ENCODE measurements around the gene NAB2. TPM values are rescaled to one million over a fixed set of nuclear protein-coding genes. Genes with fewer than 3 reads are reported as not detected.

Gene NAB2
- polyA plus RNA-seq, 1 of the 3 experiments (the other 2 are of a cell fraction) = 23.7 TPM

- POLR2A ChIA-PET = no interaction called here
- H3K79me2 ChIP-seq (ENCODE audit: insufficient read depth) = peaks cover 5% of the 10 kb centered on the region
- no peaks in the 10 kb centered on the region for H3K9me3 ChIP-seq
- DNase-seq = no peak
- CTCF ChIA-PET = interaction anchor here (0.7 to 23.2 kb wide), 9 partner anchors 14 to 91 kb away, joined by 3 to 339 read pairs (median 5); partner anchors contain the start of genes NEMP1, STAT6 and ZBTB39
- H4K20me1 ChIP-seq (ENCODE audit: insufficient read depth) = peaks cover 13% of the 10 kb centered on the region
- H2AFZ ChIP-seq (ENCODE audit: low read depth) = no peak overlapping the region
- peaks cover 0 to 12% of the 10 kb centered on the region in 2 experiments; a peak in 1 of 4 replicates for H3K4me1 ChIP-seq (ENCODE audit: control insufficient read depth in 1 of 2, insufficient read depth in 2 of 2, low read depth in 1 of 2, low read length in 1 of 2)
- WGBS (ENCODE audit: low lambda C conversion rate) = 85% methylated on average over 8 of the region's 8 CpGs
- H3K4me2 ChIP-seq = no peak overlapping the region
- no peak for TF ChIP-seq PBX3 (IDR thresholded peaks at IDR 0.05)
- TF ChIP-seq SMC3 (IDR thresholded peaks at IDR 0.05; ENCODE audit: low read depth, low read length) = no peak
- no peak for TF ChIP-seq REST (IDR thresholded peaks at IDR 0.05; ENCODE audit: low read depth, low read length)
- no peak for TF ChIP-seq NFIC (IDR thresholded peaks at IDR 0.05; ENCODE audit: borderline replicate concordance)
- TF ChIP-seq RCOR1 (IDR thresholded peaks at IDR 0.05; ENCODE audit: low read length) = no peak
- no peak for TF ChIP-seq EZH2phosphoT487 (IDR thresholded peaks at IDR 0.05; ENCODE audit: borderline replicate concordance, low read depth)
- TF ChIP-seq FOXM1 (IDR thresholded peaks at IDR 0.05; ENCODE audit: low read depth) = no peak
- no peak for TF ChIP-seq ELF1 (IDR thresholded peaks at IDR 0.05)
- TF ChIP-seq FOSL2 (IDR thresholded peaks at IDR 0.05; ENCODE audit: borderline replicate concordance, low read depth) = no peak
- TF ChIP-seq RAD21 (IDR thresholded peaks at IDR 0.05; ENCODE audit: low read length) = no peak
- TF ChIP-seq POLR2AphosphoS5 (IDR thresholded peaks at IDR 0.05; ENCODE audit: low read depth, low read length) = no peak
- no peak for TF ChIP-seq TEAD4 (IDR thresholded peaks at IDR 0.05; ENCODE audit: borderline replicate concordance, insufficient read depth)
- TF ChIP-seq MAX (IDR thresholded peaks at IDR 0.05; ENCODE audit: low read depth) = no peak
- no peak for TF ChIP-seq USF2 (IDR thresholded peaks at IDR 0.05; ENCODE audit: borderline replicate concordance, low read depth, low read length)
- TF ChIP-seq NRF1 (IDR thresholded peaks at IDR 0.05; ENCODE audit: low read depth, low read length) = no peak
- TF ChIP-seq JUND (IDR thresholded peaks at IDR 0.05) = no peak
- TF ChIP-seq IRF3 (IDR thresholded peaks at IDR 0.05; ENCODE audit: low read depth, low read length) = no peak
- no peak for TF ChIP-seq ZBTB33 (IDR thresholded peaks at IDR 0.05; ENCODE audit: borderline replicate concordance, low read depth)
- no peak for TF ChIP-seq EP300 (IDR thresholded peaks at IDR 0.05; ENCODE audit: borderline replicate concordance in 1 of 2, low read depth in 1 of 2, low read length in 1 of 2)
- no peak for TF ChIP-seq TAF1 (IDR thresholded peaks at IDR 0.05; ENCODE audit: borderline replicate concordance, low read depth, low read length)
- peaks cover 12 to 30% of the 10 kb centered on the region in 2 experiments for H3K36me3 ChIP-seq (replicated peaks in 1 of 2; ENCODE audit: control insufficient read depth in 1 of 2, insufficient read depth in 2 of 2, low read length in 1 of 2)
- H3F3A ChIP-seq (replicated peaks; ENCODE audit: insufficient read depth) = peaks cover 2% of the 10 kb centered on the region
- H3K27me3 ChIP-seq (ENCODE audit: insufficient read depth) = no peaks in the 10 kb centered on the region
- no peak overlapping the region for H3K4me3 ChIP-seq (ENCODE audit: low read depth in 2 of 2, low read length in 1 of 2)
- H3K9ac ChIP-seq = no peak overlapping the region
- H3K9me2 ChIP-seq = no peaks in the 10 kb centered on the region
- no peak overlapping the region for H3K27ac ChIP-seq (ENCODE audit: low read depth in 2 of 2, low read length in 1 of 2)
Observed at GRCh38 chr12:57097554-57097835, 8.6 kb downstream of the NAB2 start.
